Activated naive CD4-positive, alpha-beta T cell treated with Interleukin-2 at 50 U/mL for 16 hours (primary cell): Measurements from ENCODE around the gene AFF2.
"Not testable (repeated sequence)": the region's sequence is repeated elsewhere in the genome, so short reads cannot be mapped to it uniquely, and the experiment has no call there.

ENCODE experiments used
- DNase-seq: peaks from one replicate; pipeline ENCODE4 v3.0.0-alpha.2; 2020

Gene AFF2

GRCh38 chrX:148871422-148872160, 371.2 kb downstream of the AFF2 start:
- no peak for DNase-seq

GRCh38 chrX:148872161-148872535, 371.7 kb downstream of the AFF2 start:
- no peak for DNase-seq

GRCh38 chrX:148872881-148873280, 372.5 kb downstream of the AFF2 start:
- DNase-seq = no peak

GRCh38 chrX:148874636-148875246, 374.3 kb downstream of the AFF2 start:
- no peak for DNase-seq

- DNase-seq = no peak
Observed at GRCh38 chrX:148878371-148878770, 378.0 kb downstream of the AFF2 start.

- DNase-seq = no peak
Observed at GRCh38 chrX:148885203-148885602, 384.8 kb downstream of the AFF2 start.

GRCh38 chrX:148893395-148893794, 393.0 kb downstream of the AFF2 start:
- DNase-seq = no peak

GRCh38 chrX:148902581-148902980, 402.2 kb downstream of the AFF2 start:
- DNase-seq = no peak

- DNase-seq = no peak
Observed at GRCh38 chrX:148903176-148903575, 402.8 kb downstream of the AFF2 start.

GRCh38 chrX:148904421-148905111, 404.1 kb downstream of the AFF2 start:
- DNase-seq = no peak

- DNase-seq = no peak
Observed at GRCh38 chrX:148905400-148905799, 405.0 kb downstream of the AFF2 start.

- DNase-seq = not testable (repeated sequence)
Observed at GRCh38 chrX:148906628-148907027, 406.2 kb downstream of the AFF2 start.

- no peak for DNase-seq
Observed at GRCh38 chrX:148909758-148910157, 409.3 kb downstream of the AFF2 start.

- DNase-seq = no peak
Observed at GRCh38 chrX:148913971-148914370, 413.6 kb downstream of the AFF2 start.

GRCh38 chrX:148914783-148915182, 414.4 kb downstream of the AFF2 start:
- DNase-seq = no peak

- no peak for DNase-seq
Observed at GRCh38 chrX:148915474-148915873, 415.1 kb downstream of the AFF2 start.

GRCh38 chrX:148917441-148917840, 417.0 kb downstream of the AFF2 start:
- no peak for DNase-seq

- no peak for DNase-seq
Observed at GRCh38 chrX:148923631-148924030, 423.2 kb downstream of the AFF2 start.

- DNase-seq = no peak
Observed at GRCh38 chrX:148926371-148926770, 426.0 kb downstream of the AFF2 start.

GRCh38 chrX:148928811-148929210, 428.4 kb downstream of the AFF2 start:
- DNase-seq = no peak

GRCh38 chrX:148929686-148930085, 429.3 kb downstream of the AFF2 start:
- no peak for DNase-seq

- DNase-seq = no peak
Observed at GRCh38 chrX:148930206-148930729, 429.9 kb downstream of the AFF2 start.

- no peak for DNase-seq
Observed at GRCh38 chrX:148933881-148934280, 433.5 kb downstream of the AFF2 start.

- DNase-seq = no peak
Observed at GRCh38 chrX:148938348-148938747, 437.9 kb downstream of the AFF2 start.
